Central memory CD4-positive, alpha-beta T cell (primary cell): ENCODE measurements around the gene PLCB3.
"Not testable (repeated sequence)": the region's sequence is repeated elsewhere in the genome, so short reads cannot be mapped to it uniquely, and the experiment has no call there.

Experiments
- DNase-seq: peaks from one replicate; pipeline ENCODE4 v3.0.0; 2022

PLCB3 gene

DNA sequence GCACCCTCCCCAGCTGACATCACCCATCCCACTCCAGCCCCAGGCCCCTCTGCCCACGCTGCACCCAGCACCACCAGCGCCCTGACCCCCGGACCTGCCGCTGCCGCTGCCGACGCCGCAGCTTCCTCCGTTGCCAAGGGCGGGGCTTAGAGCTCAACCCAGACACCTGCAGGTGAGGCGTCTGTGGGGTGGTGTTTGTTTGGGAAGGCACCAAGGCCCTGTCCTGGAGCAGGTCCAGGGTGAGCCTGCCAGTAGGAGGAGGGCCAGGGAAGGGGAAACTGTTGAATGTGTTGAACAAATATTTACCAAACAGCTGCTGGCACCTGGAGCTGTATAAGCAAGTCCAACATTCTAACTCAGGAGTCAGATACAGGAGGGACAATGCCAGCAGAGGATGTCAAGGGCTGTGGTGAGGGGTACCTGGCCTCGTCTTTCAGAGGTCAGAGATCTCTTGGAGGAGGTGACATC is 13.8 kb upstream of the PLCB3 start:
- no peak for DNase-seq

- DNase-seq, result no peak
Observed at GRCh38 chr11:64238076-64238475, 13.3 kb upstream of the PLCB3 start.

DNA sequence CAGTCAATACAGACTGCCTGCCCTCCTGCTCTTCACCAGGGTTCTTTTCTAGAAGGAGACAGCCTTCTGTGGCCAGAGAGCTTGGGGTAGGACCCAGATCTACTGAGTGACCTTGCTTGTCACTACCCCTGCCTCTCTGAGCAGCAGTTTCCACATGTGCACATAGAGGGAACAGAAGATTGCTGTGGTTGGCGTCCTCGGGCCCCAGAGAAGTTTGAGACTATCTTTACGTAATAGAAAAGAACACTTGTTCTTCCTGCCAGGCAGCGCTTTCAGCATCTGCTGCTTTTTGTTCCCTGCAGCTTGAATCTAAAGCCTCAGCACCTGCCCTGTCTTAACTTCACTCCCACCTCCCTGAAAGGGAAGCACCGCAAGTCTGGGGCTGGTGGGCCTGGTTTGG is 12.3 kb upstream of the PLCB3 start:
- no peak for DNase-seq

DNA sequence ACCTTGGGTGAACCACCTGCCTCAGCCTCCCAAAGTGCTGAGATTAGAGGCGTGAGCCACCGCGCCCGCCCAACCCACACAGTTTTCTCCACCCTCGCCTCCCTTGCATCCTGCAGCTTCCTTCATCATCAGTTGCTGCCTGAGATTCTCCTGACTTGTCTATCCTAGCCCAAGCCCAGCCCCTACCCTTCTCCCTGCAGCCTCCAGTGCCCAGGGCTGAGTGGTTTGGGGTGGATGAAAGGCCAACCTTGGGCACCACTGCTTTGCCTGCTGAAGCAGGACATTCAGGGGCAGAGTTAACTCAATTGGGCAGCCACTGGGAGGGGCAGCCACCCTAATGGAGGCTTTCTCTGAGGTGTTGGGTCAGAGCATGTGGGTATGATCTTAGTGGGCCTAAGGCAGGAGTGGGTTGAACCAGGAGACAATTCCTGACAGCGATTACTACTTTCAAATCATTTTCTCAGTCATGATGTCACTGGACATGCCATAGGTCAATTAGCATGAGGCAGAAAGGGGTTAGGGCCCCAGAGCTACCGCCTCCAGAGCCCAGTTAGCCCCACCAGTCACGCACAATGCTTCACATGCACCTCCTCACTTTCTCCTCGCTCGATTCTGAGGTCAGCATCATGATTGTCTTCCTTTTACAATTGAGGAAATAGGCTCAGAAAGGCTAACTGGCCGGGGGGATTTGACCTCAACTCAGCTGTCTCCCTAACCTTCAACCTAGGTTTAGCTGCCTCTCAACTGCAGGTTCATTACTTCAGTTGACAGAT is 11.5 kb upstream of the PLCB3 start:
- no peak for DNase-seq

GRCh38 chr11:64240435-64241240 is 10.7 kb upstream of the PLCB3 start, which contains the start of gene FKBP2:
Gene FKBP2 (plus strand): TSS chr11:64241095. CDS start chr11:64242388, 1,293 bp downstream.
- peak; percentile 99 for DNase-seq

- peak; percentile 100 for DNase-seq
Observed at GRCh38 chr11:64241241-64241490, 10.2 kb upstream of the PLCB3 start.

DNA sequence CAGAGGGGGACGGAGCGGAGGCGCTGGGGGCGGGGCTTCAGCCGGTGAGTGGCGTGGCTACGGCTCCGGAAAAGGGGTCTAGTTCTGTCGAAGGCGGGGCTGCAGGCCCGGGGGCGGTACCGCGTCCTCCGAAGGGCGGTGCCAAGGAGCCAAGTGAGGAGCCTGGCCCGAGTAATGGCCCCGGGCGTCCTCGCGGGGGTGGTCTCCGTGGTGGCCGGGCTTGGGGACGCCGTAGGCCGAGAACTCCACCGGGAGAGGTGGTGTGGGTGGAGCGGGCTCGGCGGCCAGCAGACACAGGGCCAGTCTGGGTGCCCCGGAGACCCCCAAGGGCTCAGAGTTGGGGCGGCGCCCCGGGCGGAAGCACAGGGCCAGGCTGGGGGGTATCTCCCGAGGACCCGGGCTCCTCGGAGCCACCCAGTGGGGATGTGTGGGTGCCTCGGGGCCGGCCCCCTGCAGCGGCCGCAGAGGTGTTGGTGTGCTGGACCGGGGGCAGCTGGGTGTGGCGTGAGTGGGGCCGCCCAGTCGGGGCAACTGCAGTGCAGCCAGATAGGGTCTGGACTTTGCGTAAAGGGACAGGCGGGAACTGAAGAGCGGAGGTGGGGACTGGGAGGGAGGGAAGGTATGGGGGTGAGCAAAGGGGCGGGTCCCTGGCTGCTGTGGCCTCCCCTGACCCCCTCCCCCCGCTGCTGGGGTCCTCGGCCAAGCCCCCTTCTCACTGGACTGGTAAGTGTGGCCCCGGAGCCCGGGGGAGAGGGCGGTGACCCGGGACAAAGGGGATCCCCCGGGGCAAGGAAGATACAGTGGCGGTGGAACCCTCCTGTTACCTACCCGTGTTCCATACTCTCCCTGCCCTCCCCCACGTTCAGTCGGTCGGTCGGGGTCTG is 9.6 kb upstream of the PLCB3 start:
- DNase-seq, result no peak

DNA sequence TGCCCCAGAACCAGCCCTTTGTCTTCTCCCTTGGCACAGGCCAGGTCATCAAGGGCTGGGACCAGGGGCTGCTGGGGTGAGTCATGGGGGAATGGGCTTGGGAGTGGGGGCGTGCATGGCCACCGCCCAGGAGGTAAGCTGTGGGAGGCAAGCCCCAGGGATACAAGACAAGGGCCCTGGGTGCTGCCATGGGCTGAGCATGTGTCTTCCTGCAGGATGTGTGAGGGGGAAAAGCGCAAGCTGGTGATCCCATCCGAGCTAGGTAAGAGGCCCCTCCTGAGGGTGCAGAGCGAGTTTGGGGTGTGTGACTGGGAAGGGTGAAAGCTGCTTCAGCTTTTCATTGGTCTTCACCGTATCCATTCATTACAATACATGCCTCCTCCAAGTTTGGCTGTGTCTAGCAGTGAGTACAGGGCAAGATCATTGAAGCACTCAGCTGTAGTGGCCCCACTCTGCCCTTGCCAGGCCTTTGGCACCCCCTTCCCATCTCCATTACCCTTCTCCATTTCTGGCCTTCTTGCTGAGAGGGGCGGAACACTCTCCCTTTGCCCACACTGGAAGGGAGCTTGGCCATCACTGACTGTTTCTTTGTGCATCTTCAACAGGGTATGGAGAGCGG is 8.0 kb upstream of the PLCB3 start:
- DNase-seq, result no peak

- no peak for DNase-seq
Observed at GRCh38 chr11:64244107-64244506, 7.2 kb upstream of the PLCB3 start.

DNA sequence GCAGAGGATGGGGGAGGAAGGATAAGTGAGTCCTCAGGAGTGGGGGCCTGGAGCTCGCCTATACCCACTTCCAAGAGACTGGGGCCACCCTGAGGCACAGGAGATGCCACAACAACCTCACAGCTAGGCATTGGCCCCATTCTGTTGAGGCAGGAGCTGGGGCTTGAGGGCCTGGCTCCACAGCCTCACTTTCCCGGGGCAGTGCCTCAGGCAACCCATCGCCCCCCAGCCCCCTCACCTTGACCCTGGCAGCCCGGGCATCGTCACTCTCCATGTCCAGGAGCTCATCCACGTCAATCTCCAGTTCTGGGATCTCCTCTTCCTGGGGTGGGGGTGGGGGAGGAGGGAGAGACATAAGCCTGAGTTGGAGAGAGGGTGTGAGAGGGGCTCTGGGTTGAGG is 6.4 kb upstream of the PLCB3 start:
- no peak for DNase-seq

DNA sequence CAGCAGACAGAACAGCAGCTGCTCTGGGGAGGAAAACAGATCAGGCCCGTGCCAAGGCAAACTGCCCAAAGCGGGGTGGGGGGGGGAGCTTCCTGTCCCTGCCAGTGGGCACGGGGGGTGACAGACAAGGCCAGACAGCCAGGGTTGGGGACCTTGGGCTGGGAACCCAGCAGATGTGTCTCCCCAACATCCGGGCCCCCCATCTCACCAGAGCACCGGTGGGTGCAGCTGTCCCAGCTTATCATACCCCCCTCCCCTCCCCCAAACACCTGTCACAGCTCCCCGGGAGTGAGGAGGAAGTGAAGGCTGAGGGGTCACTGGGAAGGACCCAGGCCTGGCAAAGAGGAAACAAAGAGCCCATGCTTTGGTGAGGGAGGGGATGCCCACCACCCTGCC is 5.9 kb upstream of the PLCB3 start:
- DNase-seq, result peak; percentile 27

- peak; percentile 30 for DNase-seq
Observed at GRCh38 chr11:64245797-64246620, 5.3 kb upstream of the PLCB3 start.

DNA sequence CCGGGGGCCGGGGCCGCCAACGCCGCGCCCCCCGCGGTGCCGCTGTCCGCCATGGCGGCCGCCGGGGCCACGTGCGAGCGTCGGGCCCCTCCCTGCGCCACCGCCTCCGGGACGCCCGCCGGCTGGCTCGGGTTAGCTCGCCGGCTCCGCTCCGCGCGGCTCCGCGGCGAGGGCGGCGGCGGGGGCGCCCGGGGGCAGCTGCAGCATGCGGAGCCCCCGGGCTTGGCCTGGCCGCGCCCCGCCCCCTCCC is 4.8 kb upstream of the PLCB3 start:
- not testable (repeated sequence) for DNase-seq

- DNase-seq, result peak; percentile 71
Observed at GRCh38 chr11:64246871-64247728, 4.2 kb upstream of the PLCB3 start, which contains the start of gene PPP1R14B. Gene PPP1R14B (minus strand): TSS chr11:64246943. CDS start chr11:64246673, 270 bp downstream.

GRCh38 chr11:64247729-64248531 is 3.4 kb upstream of the PLCB3 start:
- DNase-seq, result no peak

DNA sequence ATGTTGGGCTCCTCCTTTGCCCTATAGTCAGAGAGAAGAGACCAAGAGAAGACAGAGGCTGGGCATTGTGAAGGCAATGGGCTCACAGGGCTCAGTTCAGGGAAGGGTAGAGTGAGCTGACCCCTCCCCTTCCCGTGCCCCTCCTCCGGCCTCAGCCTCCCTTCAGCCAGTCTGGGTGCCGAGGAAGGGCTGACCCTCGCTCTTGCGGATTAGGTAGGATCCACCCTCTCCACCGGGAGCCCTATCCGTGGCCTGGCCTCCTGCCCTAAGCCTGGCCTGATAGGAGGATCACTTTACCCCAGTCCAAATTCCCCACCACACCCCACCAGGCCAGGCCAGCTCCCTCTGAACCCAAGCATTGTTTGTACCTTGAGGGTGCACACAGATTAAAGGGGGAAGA is 2.8 kb upstream of the PLCB3 start:
- DNase-seq, result no peak

DNA sequence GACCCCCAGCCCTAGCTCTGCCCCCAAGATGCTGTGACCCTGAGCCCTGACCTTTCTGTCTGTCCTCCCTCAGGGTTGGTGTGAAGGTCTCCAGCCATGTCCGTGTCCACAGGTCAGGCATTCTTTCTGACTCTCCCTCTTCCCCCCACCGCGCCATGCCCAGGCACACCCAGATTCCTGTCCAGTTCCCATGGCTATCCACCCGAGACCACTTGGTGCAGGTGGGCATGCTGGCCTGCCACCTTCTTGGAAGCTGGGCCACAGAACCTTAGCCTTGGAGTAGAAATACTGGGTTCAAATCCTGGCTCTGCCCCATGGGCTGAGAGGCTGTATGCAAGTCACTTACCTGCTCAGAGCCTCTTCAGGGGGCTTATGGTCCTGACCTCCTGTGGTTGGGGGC is 2.3 kb upstream of the PLCB3 start:
- DNase-seq, result no peak

GRCh38 chr11:64249563-64250414 is 1.5 kb upstream of the PLCB3 start:
- DNase-seq, result no peak

GRCh38 chr11:64250415-64251015 is 815 bp upstream of the PLCB3 start:
- DNase-seq, result no peak
